Fibroblast of lung (primary cell): ENCODE results near the gene GNL1. TPM values are rescaled to one million over a fixed set of nuclear protein-coding genes. Genes with fewer than 3 reads are reported as not detected.

Experiments used
- DNase-seq, 2 donors: peaks; one replicate each; pipeline versions ENCODE4 v3.0.0 to v3.0.0-alpha.2; 2010; ENCODE audit warnings: low read depth in 2 of 2
- H2AFZ ChIP-seq: 2 replicates; pipeline ENCODE4 v1.5.1; 2012; ENCODE audit warnings: low read length, control low read depth, inconsistent platforms
- H3K27ac ChIP-seq: 2 replicates; pipeline ENCODE4 v1.5.1; 2011; ENCODE audit warnings: low read length, control low read depth; ENCODE audit not compliant: insufficient read depth
- H3K27me3 ChIP-seq: 2 replicates; pipeline ENCODE4 v1.5.1; 2011; ENCODE audit warnings: mild to moderate bottlenecking, low read length; ENCODE audit not compliant: control insufficient read depth, insufficient read depth
- H3K36me3 ChIP-seq: 2 replicates; pipeline ENCODE4 v1.5.1; 2011; ENCODE audit warnings: low read length; ENCODE audit not compliant: control insufficient read depth, insufficient read depth
- H3K4me1 ChIP-seq: 2 replicates; pipeline ENCODE4 v1.5.1; 2011; ENCODE audit warnings: low read length; ENCODE audit not compliant: control insufficient read depth, insufficient read depth; ENCODE audit errors: extremely low read depth
- H3K4me2 ChIP-seq: 2 replicates; pipeline ENCODE4 v1.5.1; 2011; ENCODE audit warnings: low read length, control low read depth; ENCODE audit not compliant: insufficient read depth; ENCODE audit errors: extremely low read depth
- H3K4me3 ChIP-seq, 4 experiments: fragments of 200-600 bp in 1 of 4; sonication (generic) in 1 of 4; replicated peaks in 1 of 4; 2 replicates each; pipeline ENCODE4 v1.5.1; 2011 to 2016; ENCODE audit warnings: low read length in 4 of 4, low read depth in 3 of 4, mild to moderate bottlenecking in 3 of 4, control low read depth in 2 of 4, inconsistent platforms in 1 of 4, mixed read lengths in 1 of 4; ENCODE audit not compliant: insufficient read depth in 1 of 4; ENCODE audit errors: control extremely low read depth in 1 of 4
- H3K79me2 ChIP-seq: 2 replicates; pipeline ENCODE4 v1.5.1; 2012; ENCODE audit warnings: mild to moderate bottlenecking, low read length, inconsistent platforms; ENCODE audit not compliant: control insufficient read depth, insufficient read depth
- H3K9ac ChIP-seq: 2 replicates; pipeline ENCODE4 v1.5.1; 2011; ENCODE audit warnings: mild to moderate bottlenecking, low read length, control low read depth; ENCODE audit not compliant: insufficient read depth
- H3K9me3 ChIP-seq: 2 replicates; pipeline ENCODE4 v1.5.1; 2012; ENCODE audit warnings: low read depth, low read length; ENCODE audit not compliant: control insufficient read depth, insufficient read depth
- H4K20me1 ChIP-seq: 2 replicates; pipeline ENCODE4 v1.5.1; 2011; ENCODE audit warnings: low read length; ENCODE audit not compliant: control insufficient read depth, insufficient read depth; ENCODE audit errors: extremely low read depth
- EZH2 ChIP-seq: IDR thresholded peaks from 2 replicates; pipeline ENCODE4 v1.5.1; 2012; ENCODE audit warnings: low read length, control low read depth, mild to moderate bottlenecking; ENCODE audit errors: missing control alignments
- polyA plus RNA-seq, 2 donors: library from polyadenylated mRNA; depleted of rRNA in 1 of 2; stranded (reverse) in 1 of 2; unstranded in 1 of 2; fragments of >200 nt; gene quantifications; 2 replicates each; pipeline ENCODE4 v1.2.1, GENCODE V29; 2011 to 2012; ENCODE audit warnings: missing spikeins in 1 of 2
- total RNA-seq: library from RNA; depleted of rRNA; stranded (reverse); fragments of >200 nt; gene quantifications from 2 replicates; pipeline ENCODE4 v1.2.1, GENCODE V29; 2014
- TF ChIP-seq, protein P1 (sequence below), 2 donors: IDR thresholded peaks in 1 of 2; conservative IDR thresholded peaks in 1 of 2; 1 replicate in 1 of 2; 2 replicates in 1 of 2; pipeline ENCODE4 v1.5.1; 2011 to 2012; ENCODE audit warnings: low read length in 2 of 2, control low read depth in 1 of 2, inconsistent platforms in 1 of 2, low read depth in 1 of 2, mild to moderate bottlenecking in 1 of 2

GNL1 gene
- total and polyA plus RNA-seq, 2 donors (not counting 1 experiment from before 2014, with no cell fraction given), result 33.4 to 67.0 TPM

DNA sequence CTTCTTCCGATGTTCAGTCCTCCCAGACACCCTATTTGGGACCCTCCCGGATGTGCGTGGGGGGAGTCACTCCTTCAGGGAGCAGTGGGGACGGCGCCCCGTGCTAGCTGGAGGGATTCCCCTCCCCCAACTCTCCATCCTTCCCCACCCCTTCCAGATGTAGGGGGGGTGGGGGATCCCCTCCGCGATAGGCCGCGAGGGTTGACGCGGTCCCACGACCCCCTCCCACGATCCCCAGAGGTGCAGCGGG is 548 bp downstream of the GNL1 start:
- TF ChIP-seq, protein P1, sequence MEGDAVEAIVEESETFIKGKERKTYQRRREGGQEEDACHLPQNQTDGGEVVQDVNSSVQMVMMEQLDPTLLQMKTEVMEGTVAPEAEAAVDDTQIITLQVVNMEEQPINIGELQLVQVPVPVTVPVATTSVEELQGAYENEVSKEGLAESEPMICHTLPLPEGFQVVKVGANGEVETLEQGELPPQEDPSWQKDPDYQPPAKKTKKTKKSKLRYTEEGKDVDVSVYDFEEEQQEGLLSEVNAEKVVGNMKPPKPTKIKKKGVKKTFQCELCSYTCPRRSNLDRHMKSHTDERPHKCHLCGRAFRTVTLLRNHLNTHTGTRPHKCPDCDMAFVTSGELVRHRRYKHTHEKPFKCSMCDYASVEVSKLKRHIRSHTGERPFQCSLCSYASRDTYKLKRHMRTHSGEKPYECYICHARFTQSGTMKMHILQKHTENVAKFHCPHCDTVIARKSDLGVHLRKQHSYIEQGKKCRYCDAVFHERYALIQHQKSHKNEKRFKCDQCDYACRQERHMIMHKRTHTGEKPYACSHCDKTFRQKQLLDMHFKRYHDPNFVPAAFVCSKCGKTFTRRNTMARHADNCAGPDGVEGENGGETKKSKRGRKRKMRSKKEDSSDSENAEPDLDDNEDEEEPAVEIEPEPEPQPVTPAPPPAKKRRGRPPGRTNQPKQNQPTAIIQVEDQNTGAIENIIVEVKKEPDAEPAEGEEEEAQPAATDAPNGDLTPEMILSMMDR (conservative IDR thresholded peaks at IDR 0.05 in 1 of 2, IDR thresholded peaks at IDR 0.05 in 1 of 2; ENCODE audit: low read depth in 1 of 2, low read length in 2 of 2), result no peak
- no peak for TF ChIP-seq EZH2
- H3K36me3 ChIP-seq, result peaks cover 18% of the 10 kb centered on the region
- peaks cover 16% of the 10 kb centered on the region for H3K79me2 ChIP-seq
- H3K9ac ChIP-seq, result peak overlapping the region; percentile 98
- H3K27me3 ChIP-seq, result no peaks in the 10 kb centered on the region
- peak overlapping the region; percentile 89 to 100 (median 93) for H3K4me3 ChIP-seq
- H3K27ac ChIP-seq, result peak overlapping the region; percentile 99
- DNase-seq, result no peak
- no peaks in the 10 kb centered on the region for H3K9me3 ChIP-seq
- H2AFZ ChIP-seq, result peak overlapping the region; percentile 85
- H3K4me1 ChIP-seq, result no peaks in the 10 kb centered on the region
- no peaks in the 10 kb centered on the region for H4K20me1 ChIP-seq
- H3K4me2 ChIP-seq, result peak overlapping the region; percentile 82

DNA sequence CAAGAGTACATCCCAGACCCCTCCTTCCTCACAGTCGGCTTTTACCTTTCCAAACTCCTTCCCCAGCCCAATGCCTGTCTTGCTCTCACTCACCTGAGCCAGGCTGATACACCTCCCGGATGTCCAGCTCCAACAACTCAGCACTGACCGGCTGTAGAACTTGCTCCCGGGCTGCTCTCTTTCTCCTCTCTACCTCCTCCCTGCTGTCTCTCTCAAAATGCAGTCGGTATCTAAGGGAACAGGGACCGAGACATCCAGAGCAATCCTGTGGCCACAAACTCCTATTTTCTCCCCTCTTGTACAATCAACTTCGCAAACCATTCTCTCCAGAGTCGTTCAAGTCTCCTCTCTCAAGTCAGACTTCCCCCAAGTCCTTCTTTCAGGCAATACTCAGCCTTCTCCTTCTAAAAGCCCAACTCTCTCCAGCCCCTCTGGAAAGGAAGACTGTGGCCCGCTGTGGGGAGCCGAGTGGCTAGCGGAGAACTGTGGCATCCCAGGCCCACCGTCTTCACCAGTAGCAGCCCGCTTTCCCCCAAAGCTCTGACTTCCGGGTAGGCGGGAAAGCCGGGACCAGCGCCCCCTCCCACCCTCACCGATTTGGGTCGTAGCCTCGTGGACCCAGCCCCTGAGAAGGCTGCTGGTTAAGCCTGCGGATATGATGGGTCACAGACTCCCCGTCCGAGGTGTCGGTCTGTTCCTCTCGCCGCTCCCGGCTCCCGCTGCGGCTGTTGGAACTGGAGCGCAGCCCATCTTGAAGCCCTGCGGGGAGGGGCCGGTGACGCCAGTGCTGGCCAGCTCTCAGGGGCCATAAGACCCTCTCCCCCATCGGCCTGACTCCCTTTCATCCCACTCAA is 1.1 kb downstream of the GNL1 start:
- H2AFZ ChIP-seq, result peak overlapping the region; percentile 85
- H3K4me1 ChIP-seq, result no peaks in the 10 kb centered on the region
- peaks cover 18% of the 10 kb centered on the region for H3K36me3 ChIP-seq
- peaks cover 16% of the 10 kb centered on the region for H3K79me2 ChIP-seq
- no peaks in the 10 kb centered on the region for H3K27me3 ChIP-seq
- H4K20me1 ChIP-seq, result no peaks in the 10 kb centered on the region
- H3K4me2 ChIP-seq, result peak overlapping the region; percentile 82
- H3K4me3 ChIP-seq, result peak overlapping the region; percentile 89 to 100 (median 93)
- H3K9me3 ChIP-seq, result no peaks in the 10 kb centered on the region
- peak; percentile 44 for DNase-seq
- peak overlapping the region; percentile 98 for H3K9ac ChIP-seq
- TF ChIP-seq, protein P1 (conservative IDR thresholded peaks at IDR 0.05 in 1 of 2, IDR thresholded peaks at IDR 0.05 in 1 of 2; ENCODE audit: low read depth in 1 of 2, low read length in 2 of 2), result no peak
- TF ChIP-seq EZH2, result no peak
- H3K27ac ChIP-seq, result peak overlapping the region; percentile 99

DNA sequence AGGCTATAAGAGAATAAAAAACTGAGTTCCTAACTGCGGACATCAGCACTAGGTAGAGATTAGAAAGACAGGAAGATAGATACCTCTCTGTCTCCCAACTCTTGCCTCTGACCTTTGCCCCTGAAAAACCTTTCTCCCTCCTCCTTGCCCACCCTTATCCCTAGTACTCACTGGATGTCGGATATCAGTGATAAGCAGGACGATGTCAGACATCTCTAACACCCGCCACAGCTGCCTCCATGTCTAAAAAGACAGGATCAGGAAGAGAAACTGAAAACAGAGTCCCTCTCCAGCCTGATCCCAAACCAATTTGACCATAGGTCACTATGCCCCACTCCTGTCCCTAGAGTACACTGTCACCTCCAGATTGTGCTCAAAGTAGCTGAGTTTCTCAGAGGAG is 1.9 kb downstream of the GNL1 start:
- TF ChIP-seq EZH2, result no peak
- TF ChIP-seq, protein P1 (conservative IDR thresholded peaks at IDR 0.05 in 1 of 2, IDR thresholded peaks at IDR 0.05 in 1 of 2; ENCODE audit: low read depth in 1 of 2, low read length in 2 of 2), result no peak
- peak overlapping the region; percentile 82 for H3K4me2 ChIP-seq
- no peaks in the 10 kb centered on the region for H3K4me1 ChIP-seq
- peak overlapping the region in 2 of 4 experiments; percentile 95 to 100 for H3K4me3 ChIP-seq
- no peak overlapping the region for H2AFZ ChIP-seq
- no peak overlapping the region for H3K27ac ChIP-seq
- DNase-seq, result no peak
- peaks cover 18% of the 10 kb centered on the region for H3K36me3 ChIP-seq
- H3K27me3 ChIP-seq, result no peaks in the 10 kb centered on the region
- H3K9me3 ChIP-seq, result no peaks in the 10 kb centered on the region
- peaks cover 16% of the 10 kb centered on the region for H3K79me2 ChIP-seq
- no peaks in the 10 kb centered on the region for H4K20me1 ChIP-seq
- no peak overlapping the region for H3K9ac ChIP-seq
